ENCODE results near the gene MMP15.

DNA sequence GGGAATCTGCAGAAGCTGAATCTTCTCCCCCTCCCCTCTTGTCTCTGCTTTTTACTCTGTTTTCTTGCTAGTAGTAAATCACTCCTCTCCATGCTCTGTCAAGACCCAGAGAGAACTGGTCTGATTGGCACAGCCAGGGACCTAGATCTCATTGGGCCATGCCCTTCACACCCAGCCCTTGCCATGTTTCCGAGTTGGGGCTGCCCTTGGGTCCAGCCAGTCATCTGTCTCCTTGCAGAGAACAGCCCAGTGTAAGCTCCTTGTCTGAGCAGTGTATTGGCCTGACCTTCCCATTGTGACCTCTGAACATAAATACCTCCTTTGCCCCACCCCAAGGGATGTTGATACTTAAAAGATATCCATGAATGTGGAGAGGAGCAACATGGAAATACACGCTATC is 3.9 kb downstream of the MMP15 start:
- TF ChIP-seq, protein P1, sequence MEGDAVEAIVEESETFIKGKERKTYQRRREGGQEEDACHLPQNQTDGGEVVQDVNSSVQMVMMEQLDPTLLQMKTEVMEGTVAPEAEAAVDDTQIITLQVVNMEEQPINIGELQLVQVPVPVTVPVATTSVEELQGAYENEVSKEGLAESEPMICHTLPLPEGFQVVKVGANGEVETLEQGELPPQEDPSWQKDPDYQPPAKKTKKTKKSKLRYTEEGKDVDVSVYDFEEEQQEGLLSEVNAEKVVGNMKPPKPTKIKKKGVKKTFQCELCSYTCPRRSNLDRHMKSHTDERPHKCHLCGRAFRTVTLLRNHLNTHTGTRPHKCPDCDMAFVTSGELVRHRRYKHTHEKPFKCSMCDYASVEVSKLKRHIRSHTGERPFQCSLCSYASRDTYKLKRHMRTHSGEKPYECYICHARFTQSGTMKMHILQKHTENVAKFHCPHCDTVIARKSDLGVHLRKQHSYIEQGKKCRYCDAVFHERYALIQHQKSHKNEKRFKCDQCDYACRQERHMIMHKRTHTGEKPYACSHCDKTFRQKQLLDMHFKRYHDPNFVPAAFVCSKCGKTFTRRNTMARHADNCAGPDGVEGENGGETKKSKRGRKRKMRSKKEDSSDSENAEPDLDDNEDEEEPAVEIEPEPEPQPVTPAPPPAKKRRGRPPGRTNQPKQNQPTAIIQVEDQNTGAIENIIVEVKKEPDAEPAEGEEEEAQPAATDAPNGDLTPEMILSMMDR (IDR thresholded peaks at IDR 0.05): no peak
- TF ChIP-seq EP300 (IDR thresholded peaks at IDR 0.05): no peak
- TF ChIP-seq POLR2A (IDR thresholded peaks at IDR 0.05): no peak

All from stomach (tissue), 4 donors.